NCI-H2227 (cell line): ENCODE data around the gene LAG3.

ENCODE experiments used
- DNase-seq: peaks from one replicate; lab custom pipeline; 2025; ENCODE audit not compliant: unreplicated experiment; lab: John Stamatoyannopoulos, UW

LAG3 gene

DNA sequence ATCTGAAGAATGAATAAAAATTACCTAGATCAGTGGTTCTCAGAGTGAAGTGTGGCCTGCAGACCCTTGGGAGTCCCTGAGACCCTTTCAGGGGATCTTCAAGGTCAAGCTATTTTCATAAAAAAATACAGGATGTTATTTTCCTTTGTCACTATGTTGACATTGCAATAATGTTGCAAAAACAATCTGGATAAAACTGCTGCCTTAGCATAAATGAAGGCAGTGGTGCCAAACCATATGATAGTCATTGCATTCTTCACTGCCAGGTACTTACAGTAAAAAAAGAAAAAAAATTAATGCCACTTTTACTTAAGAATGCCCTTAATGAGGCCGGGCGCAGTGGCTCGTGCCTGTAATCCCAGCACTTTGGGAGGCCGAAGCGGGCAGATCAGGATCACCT, 15.0 kb downstream of the LAG3 start:
- DNase-seq, result no peak

DNA sequence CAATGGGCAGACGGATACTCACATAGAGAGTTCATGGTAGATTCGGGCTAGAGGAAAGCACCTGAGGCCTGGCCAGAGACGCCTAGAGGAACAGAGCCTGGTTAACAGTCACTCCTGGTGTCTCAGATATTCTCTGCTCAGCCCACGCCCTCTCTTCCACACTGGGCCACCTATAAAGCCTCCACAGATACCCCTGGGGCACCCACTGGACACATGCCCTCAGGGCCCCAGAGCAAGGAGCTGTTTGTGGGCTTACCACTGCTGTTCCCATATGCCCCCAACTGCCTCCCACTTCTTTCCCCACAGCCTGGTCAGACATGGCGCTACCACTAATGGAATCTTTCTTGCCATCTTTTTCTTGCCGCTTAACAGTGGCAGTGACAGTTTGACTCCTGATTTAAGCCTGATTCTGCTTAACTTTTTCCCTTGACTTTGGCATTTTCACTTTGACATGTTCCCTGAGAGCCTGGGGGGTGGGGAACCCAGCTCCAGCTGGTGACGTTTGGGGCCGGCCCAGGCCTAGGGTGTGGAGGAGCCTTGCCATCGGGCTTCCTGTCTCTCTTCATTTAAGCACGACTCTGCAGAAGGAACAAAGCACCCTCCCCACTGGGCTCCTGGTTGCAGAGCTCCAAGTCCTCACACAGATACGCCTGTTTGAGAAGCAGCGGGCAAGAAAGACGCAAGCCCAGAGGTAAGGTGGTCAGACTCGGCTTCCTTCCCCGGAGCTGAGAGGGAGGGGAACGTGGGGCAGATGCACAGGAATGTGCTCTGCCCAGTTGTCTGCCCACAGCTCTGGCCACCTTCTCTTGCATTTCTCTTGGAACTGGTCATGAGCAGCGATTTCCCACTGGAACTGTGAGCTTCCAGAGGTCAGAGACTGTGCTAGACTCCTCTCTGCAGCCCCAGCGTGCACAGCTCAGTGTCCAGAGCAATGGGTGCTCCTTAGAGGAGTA, 16.9 kb downstream of the LAG3 start, which contains the start of gene CD4:
Gene CD4 (plus strand): TSS at position 557 of the 953 bp plus-strand sequence. CDS start 10,611 bp downstream, outside the sequence.
- no peak for DNase-seq

DNA sequence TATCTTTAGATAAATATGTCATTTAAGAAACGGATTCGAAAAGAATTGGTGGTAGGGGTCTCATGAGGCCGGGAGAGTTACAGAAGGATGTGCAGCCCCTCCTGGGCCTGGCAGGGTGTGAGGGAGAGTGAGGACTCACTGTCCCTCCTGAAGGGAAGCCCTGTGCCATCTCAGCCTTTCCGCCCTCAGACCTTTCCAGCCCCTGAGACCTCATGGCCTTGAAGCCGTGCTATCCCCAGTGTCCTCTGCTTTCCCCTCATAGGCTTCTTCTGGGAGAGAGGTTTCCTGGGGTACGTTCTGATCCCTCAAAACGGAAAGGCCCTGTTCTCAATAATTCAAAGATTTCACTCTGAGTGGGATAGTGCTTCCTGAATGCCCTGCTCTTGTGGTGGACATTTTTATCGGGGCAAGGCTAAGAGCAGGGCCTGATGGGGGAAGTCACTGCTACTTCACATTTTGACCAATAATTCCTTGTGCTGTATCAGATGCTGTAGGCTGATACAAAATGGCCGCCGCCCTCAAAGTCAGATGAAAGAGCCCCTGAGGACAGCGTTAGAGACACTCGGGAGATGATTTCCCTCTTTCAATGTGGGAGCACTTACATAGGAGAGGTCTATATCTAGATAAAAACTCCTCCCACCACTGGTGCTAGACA, 18.3 kb downstream of the LAG3 start:
- no peak for DNase-seq

DNA sequence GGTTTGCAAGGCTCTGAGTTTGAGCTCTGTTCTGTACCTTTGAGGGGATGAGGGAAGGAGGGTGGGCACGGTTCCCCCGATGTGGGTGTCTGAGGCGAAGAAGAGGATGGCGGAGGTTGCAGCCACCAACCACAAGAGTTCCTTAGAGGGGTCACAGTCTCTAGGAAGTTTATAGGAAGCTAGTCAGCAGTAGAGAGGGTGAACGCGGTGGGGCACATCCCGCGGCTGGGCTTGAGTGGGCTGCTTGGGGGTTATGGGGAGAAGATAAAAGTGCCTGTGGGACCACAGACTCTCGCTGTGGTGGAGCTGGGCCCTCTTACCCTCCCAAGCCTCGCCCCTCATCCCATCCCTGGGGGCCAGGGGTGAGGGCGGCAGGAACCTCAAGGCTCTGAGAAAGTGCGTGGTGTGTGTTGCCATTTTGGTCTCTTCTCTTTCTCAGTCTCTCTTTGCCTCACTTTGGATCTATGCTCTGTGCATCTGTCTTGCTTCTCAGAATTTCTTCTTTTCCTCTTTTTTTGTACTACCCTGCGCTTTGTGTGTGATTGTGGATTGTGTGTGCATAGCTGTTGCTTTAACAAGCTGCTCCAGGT, 19.7 kb downstream of the LAG3 start:
- DNase-seq, result no peak

DNA sequence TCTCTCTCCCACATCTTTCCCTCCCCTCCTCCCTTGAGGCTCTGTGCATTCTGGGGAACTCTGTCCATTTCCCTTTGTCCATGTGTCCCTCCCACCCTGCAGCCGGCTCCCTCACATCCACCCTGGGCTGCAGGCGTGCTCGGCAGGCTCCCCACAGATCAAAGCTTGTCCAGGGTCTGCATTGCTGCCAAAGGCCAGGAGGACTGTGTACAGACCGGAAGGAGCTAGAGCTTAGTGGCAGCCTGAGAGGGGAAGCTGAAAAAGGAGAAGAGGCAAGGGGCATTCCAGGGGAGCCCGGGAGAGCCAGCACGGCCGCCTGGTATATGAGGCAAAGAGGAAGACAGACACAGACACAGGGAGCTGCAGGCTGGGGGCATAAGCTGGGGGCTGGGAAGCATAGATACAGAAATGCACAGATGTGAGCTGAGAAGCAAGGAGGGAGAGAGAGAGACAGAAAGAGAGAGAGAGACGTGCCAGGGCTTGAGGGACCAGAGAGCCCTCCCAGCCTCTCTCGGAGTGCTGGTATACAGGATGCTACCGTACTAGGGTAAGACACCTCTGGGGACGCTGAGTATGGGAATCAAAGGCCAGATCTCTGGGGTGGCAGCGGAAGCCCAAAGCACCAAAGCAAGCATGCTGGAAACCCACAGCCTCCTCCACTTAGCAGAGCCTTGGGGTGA, 20.3 kb downstream of the LAG3 start:
- peak; percentile 15 for DNase-seq

DNA sequence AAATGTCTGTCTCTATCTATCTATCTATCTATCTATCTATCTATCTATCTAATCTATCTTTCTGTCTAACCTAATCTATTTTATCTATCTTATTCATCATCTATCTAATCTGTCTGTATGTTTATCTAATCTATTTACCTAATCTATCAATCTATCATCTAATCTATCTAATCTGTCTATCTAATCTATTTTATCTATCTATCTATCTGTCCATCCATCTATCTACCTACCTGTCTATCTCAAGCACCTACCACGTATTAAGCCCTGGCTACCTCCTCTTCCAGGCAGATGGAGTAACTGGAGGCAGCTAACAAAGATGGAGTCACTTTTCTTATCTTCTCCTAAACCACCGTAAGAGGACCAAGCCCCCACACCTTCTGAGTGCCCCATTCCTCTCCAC, 22.8 kb downstream of the LAG3 start:
- no peak for DNase-seq

DNA sequence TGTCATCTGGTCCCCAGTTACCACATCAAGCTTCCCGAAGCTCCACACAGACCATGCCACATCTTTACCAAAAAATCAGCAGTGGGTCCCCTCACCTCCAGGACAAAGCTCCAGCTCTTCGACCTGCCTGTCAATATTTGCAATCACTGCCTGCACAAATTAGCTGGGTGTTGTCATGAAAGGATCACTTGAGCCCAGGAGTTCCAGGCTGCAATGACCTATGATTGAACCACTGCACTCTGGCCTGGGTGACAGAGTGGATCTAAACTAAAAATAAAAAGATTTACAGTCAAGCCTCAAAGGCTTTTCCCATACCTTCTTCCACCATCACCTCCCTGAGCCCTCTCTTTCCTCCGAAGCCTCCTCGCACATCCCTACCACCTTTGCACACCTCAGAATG, 24.3 kb downstream of the LAG3 start:
- no peak for DNase-seq

DNA sequence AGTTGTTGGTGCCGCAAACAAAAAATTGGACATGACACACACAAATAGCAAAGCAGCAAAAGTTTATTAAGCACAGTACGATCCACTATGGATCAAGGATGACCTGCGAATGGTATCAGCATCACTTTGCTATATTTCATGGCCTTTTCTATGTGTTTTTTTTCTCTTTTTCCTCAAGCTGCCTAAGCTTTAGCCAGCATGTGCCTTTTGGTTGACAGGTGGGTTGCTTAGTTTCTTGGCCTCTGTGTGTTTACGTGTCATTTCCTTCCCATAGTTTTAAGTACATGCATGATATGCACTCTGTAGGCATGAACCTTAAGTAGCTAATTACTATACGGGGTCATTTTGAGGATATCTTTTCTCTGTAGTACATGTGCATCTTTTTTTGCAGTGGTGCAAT, 26.8 kb downstream of the LAG3 start:
- no peak for DNase-seq

DNA sequence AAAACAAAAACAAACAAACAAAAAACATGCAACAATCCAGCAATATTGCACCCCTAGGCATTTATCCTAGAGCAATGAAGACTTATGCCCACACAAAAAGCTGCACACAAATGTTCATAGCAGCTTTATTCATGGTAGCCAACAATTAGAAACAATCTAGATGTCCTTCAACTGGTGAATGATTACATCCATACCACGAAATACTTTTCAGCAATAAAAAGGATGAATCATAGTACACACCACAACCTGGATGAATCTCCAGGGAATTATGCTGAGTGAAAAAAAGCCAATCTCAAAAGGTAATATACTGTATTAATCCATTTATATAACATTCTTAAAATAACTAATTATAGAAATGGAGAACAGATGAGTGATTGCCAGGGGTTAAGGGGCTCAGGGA, 34.9 kb downstream of the LAG3 start:
- DNase-seq, result no peak

DNA sequence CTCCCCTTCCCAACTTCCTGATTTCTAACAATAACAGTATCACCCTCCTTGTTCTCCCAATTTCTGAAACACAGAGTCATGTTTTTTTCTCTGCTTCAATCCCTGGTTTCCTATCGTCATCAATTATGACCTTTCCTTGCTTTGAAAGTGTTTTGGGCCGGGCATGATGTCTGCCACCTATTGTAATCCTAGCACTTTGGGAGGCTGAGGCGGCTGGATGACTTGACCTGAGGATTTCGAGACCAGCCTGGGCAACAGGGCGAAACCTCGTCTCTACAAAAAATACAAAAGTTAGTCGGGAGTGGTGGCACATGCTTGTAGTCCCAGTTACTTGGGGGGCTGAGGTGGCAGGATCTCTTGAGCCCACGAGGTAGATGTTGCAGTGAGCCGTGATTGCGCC, 36.7 kb downstream of the LAG3 start:
- no peak for DNase-seq

DNA sequence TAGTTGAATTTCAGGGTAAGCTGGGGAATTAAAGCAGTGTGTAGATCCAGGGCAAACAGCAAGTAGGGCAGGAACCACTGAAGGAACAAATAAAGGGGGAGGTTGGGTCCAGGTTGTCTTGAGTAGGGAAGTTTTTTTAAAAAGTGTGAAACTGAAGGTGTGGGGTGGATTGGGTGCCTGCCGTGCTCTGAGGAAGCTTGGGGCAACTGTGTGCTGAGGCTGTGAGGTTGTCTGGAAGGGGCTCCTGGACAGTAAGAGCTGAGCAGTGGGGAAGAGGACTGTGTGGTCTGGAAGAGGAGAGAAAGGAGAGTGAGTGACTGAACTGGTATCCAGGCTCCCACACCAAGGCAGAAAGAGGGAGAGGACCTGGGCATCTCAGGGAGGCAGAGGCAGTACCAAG, 38.4 kb downstream of the LAG3 start:
- DNase-seq, result no peak

DNA sequence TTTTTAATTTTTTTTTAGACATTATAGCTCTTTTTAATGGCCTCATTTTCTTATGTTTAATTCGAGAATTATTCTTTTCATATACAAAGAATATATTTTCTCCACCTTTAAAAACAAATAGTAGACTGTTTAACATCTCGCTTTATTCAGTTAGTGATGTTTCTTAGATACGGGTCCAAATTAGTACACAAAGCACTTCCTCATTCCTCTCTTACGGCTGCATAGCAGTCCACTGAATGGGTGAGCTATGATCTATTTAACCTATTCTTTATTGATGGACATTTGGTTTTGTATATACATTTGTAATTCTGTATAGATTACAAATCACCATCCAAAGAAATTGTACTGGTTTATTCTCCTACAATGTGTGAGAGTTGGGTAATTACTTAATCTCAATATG, 41.0 kb downstream of the LAG3 start:
- DNase-seq, result no peak

DNA sequence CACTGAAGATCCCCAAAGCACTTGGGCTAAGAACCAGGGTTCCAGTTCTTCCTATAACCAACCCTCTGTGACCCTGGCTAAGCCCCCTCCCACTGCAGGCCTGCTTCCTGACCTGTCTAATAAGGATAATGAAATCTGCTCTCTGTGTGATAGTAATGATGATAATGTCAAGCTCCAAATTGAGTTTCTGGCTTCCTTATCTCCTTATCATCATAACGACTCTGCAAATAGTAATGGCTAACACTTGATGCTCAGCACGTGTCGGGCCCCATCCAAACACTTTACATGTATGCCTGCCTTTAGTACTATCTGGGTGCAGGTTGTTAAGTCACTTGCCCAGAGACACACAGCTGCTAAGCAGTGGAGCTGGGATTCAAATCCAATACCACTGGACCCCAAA, 44.3 kb downstream of the LAG3 start:
- no peak for DNase-seq

DNA sequence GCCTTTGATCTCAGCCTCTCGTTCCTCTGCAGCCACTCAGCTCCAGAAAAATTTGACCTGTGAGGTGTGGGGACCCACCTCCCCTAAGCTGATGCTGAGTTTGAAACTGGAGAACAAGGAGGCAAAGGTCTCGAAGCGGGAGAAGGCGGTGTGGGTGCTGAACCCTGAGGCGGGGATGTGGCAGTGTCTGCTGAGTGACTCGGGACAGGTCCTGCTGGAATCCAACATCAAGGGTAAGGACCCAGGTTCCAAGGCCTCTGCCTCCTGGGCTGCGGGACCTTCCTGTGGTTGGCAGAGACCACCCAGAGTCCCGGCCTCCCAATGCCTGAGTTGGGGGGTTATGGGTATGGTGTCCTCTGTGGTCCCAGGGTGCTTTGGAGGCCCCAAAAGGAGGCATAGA, 44.8 kb downstream of the LAG3 start:
- DNase-seq, result no peak

DNA sequence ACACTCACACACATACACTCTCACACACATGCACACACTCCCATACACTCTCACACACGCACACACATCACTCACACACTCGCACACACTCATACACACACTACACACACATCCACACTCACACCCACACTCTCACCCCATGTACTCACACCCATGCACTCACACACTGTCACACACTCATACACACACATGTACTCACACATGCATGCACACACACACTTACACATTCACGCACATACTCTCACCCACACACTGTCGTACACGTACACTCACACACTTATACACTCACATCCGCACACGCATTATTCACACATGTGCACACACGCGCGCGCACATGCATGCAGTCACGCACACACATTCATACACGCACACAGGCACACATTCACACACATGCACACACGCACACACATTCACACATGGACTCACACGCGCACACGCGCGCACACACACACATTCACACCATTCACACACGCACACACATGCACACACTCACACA, 45.4 kb downstream of the LAG3 start:
- no peak for DNase-seq

DNA sequence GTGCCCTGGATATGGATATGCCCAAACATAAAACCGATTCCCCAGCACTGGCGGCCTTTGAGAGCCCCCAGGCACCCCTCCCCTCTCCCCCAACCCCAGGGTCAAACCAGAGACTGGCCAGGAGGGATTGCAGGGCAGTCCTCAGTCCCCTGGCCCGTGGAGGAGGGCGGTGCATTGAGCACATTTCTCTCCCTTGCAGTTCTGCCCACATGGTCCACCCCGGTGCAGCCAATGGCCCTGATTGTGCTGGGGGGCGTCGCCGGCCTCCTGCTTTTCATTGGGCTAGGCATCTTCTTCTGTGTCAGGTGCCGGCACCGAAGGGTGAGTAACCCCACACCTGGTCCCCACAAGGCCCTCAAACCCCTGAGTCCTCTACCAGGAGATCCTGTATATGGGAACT, 45.9 kb downstream of the LAG3 start:
- no peak for DNase-seq

DNA sequence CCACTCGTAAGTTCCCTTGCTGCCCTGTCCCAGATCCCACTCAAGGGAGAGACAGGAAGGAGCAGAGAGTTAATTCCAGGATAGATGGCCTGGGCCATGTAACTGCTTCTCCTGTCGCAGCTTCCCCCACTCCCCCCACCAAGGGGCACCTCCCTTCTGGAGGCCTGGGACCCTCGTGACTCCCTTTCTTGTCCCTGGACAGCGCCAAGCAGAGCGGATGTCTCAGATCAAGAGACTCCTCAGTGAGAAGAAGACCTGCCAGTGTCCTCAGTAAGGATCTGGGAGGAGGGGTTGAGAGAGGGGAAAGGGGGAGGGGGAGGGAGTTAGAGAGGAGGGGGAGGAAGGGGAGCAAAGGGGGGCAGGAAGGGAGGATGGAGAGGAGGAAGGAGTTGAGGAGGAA, 46.3 kb downstream of the LAG3 start:
- no peak for DNase-seq

DNA sequence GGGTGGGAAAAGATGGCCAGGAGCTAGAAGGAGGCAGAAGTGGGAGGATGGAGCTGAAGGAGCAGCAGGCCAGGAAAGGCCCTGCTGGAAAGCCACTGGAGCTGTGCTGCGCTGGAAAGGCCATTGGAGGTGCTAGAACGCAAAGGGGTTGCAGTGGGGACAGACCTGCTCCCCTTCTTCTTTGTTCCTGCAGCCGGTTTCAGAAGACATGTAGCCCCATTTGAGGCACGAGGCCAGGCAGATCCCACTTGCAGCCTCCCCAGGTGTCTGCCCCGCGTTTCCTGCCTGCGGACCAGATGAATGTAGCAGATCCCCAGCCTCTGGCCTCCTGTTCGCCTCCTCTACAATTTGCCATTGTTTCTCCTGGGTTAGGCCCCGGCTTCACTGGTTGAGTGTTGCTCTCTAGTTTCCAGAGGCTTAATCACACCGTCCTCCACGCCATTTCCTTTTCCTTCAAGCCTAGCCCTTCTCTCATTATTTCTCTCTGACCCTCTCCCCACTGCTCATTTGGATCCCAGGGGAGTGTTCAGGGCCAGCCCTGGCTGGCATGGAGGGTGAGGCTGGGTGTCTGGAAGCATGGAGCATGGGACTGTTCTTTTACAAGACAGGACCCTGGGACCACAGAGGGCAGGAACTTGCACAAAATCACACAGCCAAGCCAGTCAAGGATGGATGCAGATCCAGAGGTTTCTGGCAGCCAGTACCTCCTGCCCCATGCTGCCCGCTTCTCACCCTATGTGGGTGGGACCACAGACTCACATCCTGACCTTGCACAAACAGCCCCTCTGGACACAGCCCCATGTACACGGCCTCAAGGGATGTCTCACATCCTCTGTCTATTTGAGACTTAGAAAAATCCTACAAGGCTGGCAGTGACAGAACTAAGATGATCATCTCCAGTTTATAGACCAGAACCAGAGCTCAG, 47.0 kb downstream of the LAG3 start:
- no peak for DNase-seq

DNA sequence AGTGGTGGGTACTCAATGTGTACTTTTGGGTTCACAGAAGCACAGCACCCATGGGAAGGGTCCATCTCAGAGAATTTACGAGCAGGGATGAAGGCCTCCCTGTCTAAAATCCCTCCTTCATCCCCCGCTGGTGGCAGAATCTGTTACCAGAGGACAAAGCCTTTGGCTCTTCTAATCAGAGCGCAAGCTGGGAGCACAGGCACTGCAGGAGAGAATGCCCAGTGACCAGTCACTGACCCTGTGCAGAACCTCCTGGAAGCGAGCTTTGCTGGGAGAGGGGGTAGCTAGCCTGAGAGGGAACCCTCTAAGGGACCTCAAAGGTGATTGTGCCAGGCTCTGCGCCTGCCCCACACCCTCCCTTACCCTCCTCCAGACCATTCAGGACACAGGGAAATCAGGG, 47.8 kb downstream of the LAG3 start:
- no peak for DNase-seq
